ENCODE data around the gene MRC1. TPM values are rescaled to one million over a fixed set of nuclear protein-coding genes. Genes with fewer than 3 reads are reported as not detected.

Gene MRC1
- total RNA-seq, 1 donor from 2014 or later: 1.2 TPM

DNA sequence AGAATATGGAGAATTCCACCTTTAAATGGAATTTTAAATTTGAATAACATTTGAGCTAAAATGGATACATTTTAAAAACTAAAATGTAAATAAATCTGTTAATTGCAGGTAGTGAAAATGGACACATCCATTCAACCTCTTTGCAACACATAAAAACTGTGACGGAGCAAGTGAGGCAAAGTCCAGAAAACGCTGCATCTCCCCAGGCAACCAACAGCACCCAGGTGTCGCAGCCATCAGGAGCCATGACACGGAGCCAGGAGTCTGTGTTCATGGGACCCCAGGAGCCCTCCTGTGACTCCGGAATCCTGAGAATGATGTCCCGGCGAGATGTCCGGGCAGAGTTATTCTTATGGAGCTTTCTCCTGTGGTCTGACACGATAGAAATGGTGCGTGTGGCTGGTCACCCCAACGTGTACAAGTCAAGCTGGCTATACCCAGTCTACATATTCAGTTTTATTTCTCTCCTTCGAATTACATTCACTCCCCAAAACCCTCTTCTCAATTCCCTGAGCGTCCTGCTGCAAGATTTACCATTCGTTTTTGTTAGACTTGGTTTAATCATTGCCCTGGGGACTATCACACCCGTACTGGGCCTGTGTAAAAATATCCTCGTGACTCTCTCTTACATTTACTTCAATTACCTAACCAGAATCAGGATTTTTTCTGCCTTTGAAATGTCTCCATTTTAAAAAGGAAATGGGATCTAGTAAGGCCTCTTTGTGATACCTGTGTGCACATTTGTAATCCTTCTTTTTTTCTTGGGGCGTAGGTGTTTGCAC lies 13.1 kb upstream of the MRC1 start:
- ATAC-seq: no peak

DNA sequence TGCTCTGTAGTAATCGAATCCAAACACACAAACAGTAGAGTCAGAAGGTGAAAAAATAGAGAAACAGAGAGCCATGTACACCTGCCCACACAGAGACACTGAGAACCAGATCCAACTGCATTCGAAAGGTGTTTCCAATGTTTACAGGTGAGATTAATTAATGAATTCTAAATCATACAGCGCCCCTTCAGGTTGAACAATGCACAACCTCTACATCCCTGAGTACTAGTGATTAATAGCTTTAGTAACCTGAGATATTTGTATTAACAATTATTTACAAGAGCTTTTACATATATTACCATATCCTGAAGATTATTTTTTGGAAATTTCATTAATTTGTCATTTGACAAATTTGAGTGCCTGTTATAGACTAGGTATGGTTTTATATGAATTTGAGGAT lies 7.6 kb upstream of the MRC1 start:
- no peak for ATAC-seq

DNA sequence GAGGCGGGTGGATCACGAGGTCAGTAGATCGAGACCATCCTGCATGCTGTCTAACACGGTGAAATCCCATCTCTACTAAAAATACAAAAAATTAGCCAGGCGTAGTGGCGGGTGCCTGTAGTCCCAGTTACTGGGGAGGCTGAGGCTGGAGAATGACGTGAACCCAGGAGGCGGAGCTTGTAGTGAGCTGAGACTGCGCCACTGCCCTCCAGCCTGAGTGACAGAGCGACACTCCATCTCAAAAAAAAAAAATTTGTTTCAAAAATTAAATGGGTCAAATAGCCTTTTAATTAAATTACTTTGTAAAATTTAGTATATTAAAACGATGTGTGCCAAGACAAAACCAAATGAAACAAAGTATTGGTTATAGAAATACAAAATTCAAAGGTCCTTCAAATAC lies 6.8 kb upstream of the MRC1 start:
- ATAC-seq: no peak

DNA sequence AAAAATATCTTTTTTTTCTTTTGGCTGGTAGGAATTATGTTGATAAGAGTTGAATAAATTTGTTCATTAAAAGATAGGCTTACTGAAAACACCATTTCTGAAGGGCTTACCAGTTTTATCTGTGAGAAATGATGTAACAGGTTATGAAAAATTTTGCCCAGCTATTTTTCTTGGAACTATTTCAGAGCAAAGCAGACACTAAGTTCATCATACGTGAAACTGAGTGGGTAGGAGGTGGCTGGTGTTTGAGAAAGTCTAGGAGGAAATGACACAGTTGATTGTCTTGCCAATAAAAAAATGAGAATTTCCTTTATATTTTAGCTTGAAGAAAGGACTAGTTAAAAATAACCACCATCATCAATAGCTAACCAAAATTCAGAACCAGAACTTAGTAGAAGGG lies 6.2 kb upstream of the MRC1 start:
- no peak for ATAC-seq

DNA sequence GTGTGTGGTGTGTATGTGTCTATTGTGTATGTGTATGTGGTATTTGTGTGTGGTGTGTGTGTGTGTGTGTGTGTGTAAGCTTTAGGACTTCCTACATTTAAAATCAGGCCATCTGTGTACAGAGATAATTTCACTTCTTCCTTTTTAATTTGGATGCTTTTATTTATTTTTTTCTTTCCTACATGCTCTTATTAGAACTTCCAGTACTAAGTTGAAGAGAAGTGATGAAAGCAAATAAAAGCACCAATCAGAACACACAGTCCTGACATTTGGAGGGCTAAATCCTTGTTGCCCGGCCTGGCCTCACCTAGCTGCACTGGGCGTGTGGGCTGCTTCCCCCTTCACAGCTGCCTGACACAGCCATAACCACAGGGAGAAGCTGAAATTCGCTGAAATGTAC lies 3.8 kb upstream of the MRC1 start:
- no peak for ATAC-seq

DNA sequence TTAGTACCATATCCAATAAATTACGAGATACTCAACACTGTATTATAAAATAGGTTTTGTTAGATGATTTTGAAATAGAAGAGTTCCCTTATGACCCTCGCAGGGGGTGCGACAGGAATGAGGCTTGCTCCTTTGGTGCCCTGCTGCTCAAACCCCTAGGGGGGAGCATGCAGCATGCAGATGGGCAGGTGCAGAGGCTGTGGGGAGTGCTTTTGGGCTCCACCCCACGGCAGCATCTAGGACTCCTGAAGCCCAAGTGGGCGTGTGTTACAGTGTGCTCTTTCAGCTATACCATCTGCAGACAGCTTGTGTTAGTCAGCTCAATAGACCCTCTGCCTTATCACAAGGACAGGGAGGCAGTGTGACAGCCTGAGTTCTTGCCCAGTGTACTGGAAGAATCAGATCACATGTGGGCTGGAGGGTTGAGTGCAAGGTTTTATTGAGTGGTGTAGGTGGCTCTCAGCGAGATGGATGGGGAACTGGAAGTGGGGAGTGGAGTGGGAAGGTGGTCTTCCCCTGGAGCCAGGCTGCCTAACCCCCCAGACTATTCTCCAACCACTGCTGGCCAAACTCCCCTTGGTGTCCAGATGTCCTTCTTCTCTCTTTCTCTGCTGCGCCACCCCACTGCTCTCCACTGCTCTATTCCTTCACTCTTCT lies 3.1 kb upstream of the MRC1 start:
- ATAC-seq: no peak

DNA sequence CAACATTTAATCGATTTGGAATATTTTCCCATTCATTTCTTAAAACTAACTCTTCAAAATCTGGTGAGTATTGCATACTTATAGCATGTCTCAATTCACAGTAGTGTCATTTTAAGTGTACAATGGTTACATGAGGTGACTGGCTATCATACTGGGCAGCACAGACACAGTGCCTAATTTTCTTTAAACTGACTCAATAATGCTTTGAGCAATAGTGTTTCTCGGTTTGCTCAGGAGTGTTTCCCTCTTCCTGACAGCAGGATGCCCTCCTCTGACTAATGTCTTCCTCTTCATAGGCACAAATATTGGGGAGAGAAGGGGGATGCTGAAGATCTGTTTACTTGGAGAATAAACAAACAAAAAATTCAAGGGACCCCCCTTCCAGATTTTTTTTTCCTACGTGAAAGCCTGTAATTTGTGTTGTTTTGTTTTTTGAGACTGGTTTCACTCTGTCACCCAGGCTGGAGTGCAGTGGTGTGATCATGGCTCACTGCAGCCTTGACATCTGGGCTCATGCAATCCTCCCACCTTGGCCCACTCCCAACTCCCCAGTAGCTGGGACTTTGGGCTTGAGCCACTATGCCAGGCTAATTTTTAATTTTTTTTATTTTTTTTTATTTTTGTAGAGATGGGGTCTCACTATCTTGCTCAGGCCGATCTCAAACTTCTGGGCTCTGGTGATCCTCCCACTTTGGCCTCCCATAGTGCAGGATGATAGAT lies 2.2 kb downstream of the MRC1 start:
- no peak for ATAC-seq

DNA sequence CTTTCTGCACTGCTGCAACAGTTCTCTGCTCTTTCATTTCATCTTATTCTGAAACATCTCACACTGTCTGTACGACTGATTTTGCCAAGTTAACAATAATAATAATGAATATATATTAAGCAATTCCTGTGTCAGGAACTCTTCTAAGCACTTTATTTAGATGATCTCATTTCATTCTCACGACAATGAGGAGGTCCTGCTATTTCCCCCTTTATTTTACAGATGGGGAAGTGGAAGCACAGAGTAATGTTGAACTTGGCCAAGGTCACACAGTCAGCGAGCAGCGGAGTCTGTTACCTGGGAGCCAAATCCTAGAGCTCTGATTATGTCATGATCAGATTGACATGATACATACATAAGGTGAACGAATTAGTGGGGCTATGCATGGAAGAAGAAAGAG lies 5.8 kb downstream of the MRC1 start:
- ATAC-seq: no peak

DNA sequence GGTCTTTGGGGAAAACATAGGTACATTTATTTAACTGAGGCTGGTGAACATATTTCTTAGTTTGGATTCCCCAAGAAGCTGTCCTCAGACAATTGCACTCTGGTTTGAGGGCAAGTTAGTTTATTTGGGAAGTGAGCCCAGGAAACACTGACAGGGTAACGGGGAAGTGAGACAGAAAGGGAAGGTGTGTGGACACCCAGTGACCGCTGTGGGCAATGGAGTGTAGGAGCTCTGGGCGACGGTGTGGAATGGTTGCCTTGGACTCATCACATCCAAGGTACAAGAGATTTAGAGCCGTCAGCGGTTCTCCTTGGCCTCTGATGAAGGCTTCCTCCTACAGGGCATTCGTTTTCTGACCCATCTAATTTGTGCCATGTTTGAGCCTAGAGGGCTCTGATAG lies 7.1 kb downstream of the MRC1 start:
- ATAC-seq: no peak

DNA sequence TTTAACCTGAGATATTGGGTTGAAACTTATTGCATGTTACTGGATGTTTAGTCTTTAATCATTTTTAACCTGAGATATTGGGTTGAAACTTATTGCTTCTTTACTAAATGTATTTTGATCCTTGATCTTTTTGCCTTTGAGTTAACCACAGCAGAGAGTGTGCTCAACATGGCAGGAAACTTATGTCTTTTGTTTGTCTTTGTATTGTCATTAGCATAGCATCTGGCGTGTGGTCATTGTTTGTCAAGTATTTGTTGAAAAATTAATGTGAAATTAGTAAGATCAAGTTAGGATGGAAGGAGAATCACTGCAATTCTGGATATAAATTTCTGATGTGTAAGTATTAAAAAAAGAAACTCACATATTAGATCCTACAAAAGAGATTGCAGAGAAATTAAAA lies 8.2 kb downstream of the MRC1 start:
- ATAC-seq: no peak

DNA sequence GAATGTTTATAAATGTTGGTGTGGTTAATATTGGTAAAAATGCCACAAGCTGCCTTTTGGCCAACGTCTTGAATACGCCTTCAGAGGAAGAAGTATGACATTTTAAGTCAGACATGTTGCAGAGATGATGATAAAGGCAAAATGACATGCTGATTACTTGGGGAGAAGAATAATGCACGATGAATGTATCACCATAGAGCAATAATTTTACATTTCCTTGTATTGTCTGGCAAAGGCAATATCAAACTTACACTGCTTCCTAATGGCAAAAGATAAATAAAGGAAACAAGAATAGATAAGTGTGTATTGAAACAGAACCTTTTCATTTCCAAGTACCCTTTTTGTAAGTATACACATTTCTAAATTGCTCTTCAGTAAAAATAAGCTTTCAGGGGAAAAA lies 8.6 kb downstream of the MRC1 start:
- ATAC-seq: no peak

DNA sequence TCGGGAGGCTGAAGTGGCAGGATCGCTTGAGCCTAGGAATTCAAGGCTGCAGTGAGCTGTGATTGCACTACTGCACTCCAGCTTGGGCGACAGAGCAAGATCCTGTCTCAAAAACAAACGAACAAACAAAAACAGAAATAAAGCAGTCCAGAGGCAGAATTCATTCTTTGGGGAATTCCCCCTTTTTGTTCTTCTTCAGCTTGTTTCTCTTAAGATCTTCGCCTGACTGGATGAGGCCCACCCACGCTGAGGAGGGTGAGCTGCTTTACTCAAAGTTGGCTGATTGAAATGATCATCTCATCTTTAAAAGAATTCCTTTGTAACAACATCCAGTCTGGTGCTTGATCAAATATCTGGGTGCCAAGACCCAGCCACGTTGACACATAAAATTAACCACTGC lies 10.7 kb downstream of the MRC1 start:
- no peak for ATAC-seq

DNA sequence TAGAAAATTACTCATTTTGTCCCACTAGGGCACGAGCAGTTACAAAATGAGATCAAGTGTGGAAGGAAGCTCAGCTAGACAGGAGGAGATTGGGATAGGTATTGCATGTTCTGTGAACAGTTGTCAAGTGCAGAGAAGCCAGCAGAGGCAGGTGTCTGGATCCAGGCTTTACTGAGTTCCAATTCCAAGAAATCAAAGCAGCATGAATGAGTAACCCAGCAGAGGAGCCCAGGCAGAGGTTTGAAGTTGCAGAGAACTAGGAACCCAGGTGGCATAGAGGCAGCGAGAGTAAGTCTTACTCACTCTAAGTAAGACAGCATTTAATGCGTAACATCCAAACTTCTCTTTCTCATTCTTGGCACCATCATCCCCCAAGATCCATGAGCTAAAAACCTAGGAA lies 11.8 kb downstream of the MRC1 start:
- no peak for ATAC-seq

DNA sequence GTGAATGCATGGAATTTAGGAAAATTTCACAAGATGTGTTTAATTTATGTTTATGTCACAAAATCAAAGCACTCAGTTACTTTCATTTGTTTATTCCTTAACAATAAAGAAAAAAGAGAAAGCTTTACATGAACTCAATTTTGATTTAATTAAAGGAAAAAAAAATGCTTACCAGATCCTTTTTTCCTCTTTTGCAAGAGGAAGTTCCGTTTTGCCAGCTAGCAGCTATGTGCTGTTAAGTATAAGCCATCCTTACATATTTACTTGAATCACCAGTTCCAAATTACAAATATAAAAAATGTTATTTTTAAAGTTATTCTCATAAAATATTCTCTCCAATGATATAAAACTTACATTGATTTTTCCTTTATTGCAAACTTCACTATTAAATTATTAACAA lies 12.7 kb downstream of the MRC1 start:
- ATAC-seq: no peak

DNA sequence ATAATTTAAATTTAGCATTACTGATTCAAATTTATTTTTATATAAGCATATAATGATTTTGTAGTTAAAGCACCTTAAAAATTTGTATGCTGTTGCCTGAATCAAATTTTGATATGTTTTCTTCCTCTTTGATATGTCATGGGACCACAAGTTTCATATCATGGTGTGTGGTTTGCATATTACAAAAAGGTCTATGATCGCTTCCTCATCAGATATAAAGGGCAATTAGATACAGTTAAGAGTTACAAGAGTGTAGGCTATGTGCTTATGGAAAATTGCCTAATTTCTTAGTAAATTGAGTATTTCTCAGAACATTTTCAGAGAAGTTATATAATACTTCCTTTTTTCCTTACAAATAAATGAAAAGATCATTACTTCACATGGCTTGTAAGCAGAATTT lies 22.2 kb downstream of the MRC1 start:
- ATAC-seq: no peak

DNA sequence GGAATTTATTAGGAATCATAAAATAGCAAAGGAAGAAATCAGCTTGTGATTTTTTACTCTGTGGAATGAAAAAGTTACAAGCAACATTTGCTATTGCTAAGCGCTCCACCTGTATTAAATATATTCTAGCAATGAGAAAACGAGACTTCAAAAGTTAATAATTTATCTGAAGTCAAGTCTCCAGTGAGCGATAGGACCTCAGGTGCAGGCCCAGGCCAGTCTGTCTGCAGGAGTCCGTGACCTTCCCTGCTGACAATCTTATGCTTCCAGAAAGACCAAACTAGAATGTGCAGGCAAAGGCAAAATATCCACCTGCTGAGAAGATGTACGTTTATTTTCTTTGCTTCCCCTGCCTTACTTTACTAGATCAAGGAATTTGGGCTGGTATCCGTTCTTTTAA lies 22.7 kb downstream of the MRC1 start:
- ATAC-seq: no peak

DNA sequence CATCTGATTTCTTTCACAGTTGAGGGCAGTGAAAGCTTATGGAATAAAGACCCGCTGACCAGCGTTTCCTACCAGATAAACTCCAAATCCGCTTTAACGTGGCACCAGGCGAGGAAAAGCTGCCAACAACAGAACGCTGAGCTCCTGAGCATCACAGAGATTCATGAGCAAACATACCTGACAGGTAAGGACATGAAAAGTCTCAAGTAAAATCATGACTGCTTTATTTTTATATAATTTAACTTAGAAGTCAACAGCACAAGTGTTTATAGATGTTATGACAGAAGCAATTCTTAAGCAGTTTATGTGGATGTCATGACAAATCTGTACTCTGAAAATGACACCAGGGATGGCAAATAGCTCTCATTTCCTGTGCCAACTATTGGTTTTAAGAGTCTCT lies 24.5 kb downstream of the MRC1 start:
- no peak for ATAC-seq

DNA sequence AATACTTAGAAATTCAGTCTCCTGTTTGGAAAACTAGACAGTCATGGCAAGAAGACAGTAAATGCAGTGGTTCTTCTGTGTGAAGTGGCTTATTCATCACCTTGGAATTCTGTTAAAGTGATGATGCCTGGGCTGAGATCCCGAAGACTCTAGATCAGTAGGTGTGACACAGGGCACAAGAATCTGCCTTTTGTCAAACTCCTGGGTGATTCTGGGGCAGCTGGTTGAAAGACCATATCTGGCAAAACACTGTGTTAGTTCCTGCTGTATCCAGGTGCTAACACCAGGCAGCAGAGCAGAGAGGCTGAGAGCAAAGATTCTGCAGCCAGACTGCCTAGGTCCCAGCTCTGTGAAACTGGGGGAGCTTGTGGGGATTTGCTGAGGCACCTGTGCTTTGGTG lies 26.5 kb downstream of the MRC1 start:
- no peak for ATAC-seq

DNA sequence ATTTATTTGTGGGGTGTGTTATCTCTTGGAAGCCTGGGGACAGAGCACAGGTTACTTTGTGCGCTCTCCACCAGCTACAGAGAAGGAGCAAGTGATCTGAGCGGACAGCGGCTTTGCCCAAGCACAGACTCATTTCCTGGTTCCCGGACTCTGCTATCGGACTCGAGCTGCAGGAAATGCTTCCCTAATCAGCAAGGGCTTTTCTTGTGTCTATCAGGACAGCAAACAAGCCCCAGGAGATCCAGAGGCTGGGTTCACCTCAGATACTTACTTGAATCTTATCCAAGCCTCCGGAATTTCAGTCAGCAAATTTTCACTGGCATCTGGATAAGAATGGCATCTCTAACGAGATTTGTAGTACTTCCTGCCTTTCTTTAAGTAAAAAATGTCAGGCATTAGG lies 27.8 kb downstream of the MRC1 start:
- ATAC-seq: no peak

DNA sequence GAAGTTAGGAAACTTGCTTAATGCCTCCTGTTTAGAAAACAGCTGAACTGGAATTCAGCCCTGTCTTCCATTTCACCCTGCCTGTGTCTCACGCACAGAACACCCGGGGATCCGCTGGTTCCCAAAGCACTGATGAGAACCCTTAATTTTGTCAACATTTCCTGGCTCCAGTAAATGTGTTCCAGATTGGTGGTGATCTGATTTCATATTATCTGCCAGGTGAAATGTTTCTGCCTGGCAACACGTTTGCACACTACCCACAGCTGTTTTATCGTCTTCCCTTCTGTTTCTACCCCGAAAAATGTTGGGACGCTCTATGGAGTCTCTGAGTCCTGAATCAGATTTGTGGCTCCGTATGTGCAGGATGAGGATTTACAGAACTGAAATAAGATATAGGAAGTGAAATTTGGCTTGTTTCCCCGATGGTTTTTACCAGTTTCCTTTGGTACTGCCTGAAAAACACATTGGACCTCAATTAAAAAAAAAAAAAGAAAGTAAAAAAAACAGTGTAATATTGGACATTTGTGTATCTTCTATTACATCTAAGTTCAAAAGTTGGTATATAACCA lies 29.0 kb downstream of the MRC1 start:
- ATAC-seq: no peak

DNA sequence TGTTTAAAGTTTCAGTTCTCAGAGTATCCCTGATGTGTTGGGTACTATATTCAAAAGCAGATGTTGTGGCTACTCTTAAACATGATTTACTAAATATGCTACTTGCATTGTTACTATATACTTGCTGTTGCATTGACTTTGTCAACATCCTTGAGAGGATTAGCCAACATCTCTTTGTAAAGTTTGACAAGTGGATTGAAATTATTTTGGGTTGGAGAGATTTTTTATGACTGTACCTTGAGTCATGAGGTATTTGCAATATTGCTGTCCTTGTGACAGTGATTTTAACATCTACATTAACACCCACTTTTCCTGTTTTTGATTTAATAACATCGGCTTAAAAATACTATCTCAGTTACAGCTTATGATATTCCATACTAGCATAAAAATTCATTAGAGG lies 31.9 kb downstream of the MRC1 start:
- ATAC-seq: no peak

DNA sequence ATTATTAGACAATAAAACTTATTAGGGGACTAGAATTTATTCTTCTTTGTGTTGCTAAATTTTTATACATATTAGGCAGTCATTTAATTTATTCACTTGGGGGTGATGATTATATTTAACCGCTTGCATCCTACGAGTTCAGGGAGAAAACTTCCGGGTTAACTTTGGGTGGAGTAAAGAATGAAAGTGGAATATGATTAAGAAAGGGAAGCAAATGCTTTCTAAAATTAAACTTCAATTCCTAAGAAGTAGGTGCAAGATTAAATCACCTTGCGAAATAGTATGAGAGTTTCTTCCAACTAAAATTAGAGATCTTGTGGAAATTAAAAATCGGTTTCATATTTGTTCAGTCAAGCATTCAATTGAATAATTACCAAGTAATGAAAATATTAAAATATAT lies 33.5 kb downstream of the MRC1 start:
- ATAC-seq: no peak

DNA sequence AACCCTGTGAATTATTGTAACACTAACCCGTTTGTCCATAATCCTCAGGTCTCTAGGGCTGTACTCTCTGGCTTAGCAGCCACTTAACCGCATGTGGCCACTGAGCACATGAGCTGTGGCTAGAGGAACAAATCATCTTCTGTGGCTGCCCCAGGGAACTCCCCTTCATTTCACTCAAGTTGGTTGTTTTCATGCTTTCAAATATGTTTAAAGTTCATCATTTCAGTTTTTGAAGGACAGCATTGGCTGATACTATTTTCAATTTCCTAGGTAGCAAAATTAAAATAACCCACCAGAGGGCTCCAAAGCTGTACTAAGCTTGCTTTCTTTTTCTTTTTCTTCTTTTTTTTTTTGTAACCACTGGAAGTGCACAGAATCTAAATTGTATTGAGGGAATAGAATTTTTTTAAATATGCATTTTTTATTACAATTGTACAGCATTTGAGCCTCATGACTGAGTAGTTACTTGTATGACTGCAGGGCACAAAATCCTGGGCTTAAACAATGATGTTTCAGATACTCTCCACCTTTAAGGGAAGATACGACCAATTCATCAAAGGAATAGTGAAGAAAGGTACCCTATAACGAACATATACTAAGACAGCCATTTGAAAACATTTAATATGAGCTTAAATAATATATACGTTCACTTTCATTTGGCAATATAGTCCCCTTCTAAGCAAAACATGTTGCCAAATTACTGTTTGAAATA lies 38.6 kb downstream of the MRC1 start:
- no peak for ATAC-seq
